H1 (cell line): ENCODE results near the gene EPB41L3. TPM values are rescaled to one million over a fixed set of nuclear protein-coding genes. Genes with fewer than 3 reads are reported as not detected.

Source experiments
- CTCF ChIA-PET: fragments of 300-600 bp; sonication (Branson Sonifier 250); formaldehyde crosslinking; loops from one replicate; lab custom pipeline; 2021; ENCODE audit not compliant: partially characterized antibody; lab: Charles Lee
- POLR2A ChIA-PET: fragments of 300-600 bp; sonication (Branson Sonifier 250); formaldehyde crosslinking; loops from one replicate; lab custom pipeline; 2021; ENCODE audit warnings: inconsistent platforms; ENCODE audit not compliant: partially characterized antibody; lab: Charles Lee
- DNase-seq, 2 experiments: peaks; one replicate each; pipeline versions ENCODE4 v3.0.0 to v3.0.0-alpha.2; 2010 to 2022; ENCODE audit warnings: low spot score in 2 of 2, low read depth in 1 of 2, mixed read lengths in 1 of 2
- FAIRE-seq: peaks from 2 replicates; lab custom pipeline; 2011; peaks lifted over from hg19 to GRCh38; lab: Jason Lieb, UNC
- H2AFZ ChIP-seq: 2 replicates; pipeline ENCODE4 v1.8.1; 2012; ENCODE audit warnings: low read length, inconsistent platforms
- H2AK5ac ChIP-seq: 2 replicates; pipeline ENCODE4 v1.6.1; 2013; ENCODE audit warnings: low read depth, low read length
- H2BK120ac ChIP-seq: replicated peaks from 2 replicates; pipeline ENCODE3; 2013; ENCODE audit warnings: low read depth, low read length, inconsistent platforms
- H2BK12ac ChIP-seq: 2 replicates; pipeline ENCODE4 v1.6.1; 2013; ENCODE audit warnings: low read depth, low read length
- H2BK15ac ChIP-seq: 2 replicates; pipeline ENCODE4 v1.6.1; 2013; ENCODE audit warnings: low read length
- H2BK20ac ChIP-seq: 2 replicates; pipeline ENCODE4 v1.6.1; 2013; ENCODE audit warnings: low read length
- H2BK5ac ChIP-seq: 2 replicates; pipeline ENCODE4 v1.6.1; 2013; ENCODE audit warnings: low read depth, low read length
- H3K14ac ChIP-seq: 2 replicates; pipeline ENCODE4 v1.6.1; 2013; ENCODE audit warnings: inconsistent platforms; ENCODE audit not compliant: insufficient read length
- H3K18ac ChIP-seq: 2 replicates; pipeline ENCODE4 v1.6.1; 2013; ENCODE audit warnings: low read length; ENCODE audit errors: extremely low read depth
- H3K23ac ChIP-seq: 2 replicates; pipeline ENCODE4 v1.6.1; 2013; ENCODE audit warnings: inconsistent platforms; ENCODE audit not compliant: insufficient read length
- H3K23me2 ChIP-seq: 2 replicates; pipeline ENCODE4 v1.6.1; 2013; ENCODE audit warnings: low read depth, low read length
- H3K27ac ChIP-seq: 2 replicates; pipeline ENCODE4 v1.6.1; 2011; ENCODE audit warnings: low read depth, low read length, inconsistent platforms
- H3K27me3 ChIP-seq, 4 experiments: replicated peaks in 1 of 4; 1 replicate in 1 of 4; 2 replicates in 3 of 4; pipeline versions ENCODE4 v1.6.1 to v1.8.1; 2011 to 2013; ENCODE audit warnings: low read length in 3 of 4, mild to moderate bottlenecking in 3 of 4, inconsistent platforms in 2 of 4, mixed read lengths in 2 of 4, moderate library complexity in 1 of 4; ENCODE audit not compliant: control insufficient read depth in 3 of 4, insufficient read depth in 3 of 4; ENCODE audit errors: extremely low read depth in 1 of 4
- H3K36me3 ChIP-seq, 4 experiments: 2 replicates each; pipeline versions ENCODE4 v1.6.1 to v1.8.1; 2011 to 2013; ENCODE audit warnings: mild to moderate bottlenecking in 4 of 4, low read length in 3 of 4, moderate library complexity in 2 of 4, control low read depth in 1 of 4, inconsistent platforms in 1 of 4; ENCODE audit not compliant: insufficient read depth in 4 of 4, control insufficient read depth in 2 of 4
- H3K4ac ChIP-seq: replicated peaks from 2 replicates; pipeline ENCODE3; 2013; ENCODE audit warnings: low read length, low read depth, mixed read lengths, inconsistent platforms; ENCODE audit not compliant: insufficient read length
- H3K4me1 ChIP-seq, 4 experiments: replicated peaks in 1 of 4; 1 replicate in 1 of 4; 2 replicates in 3 of 4; pipeline versions ENCODE4 v1.6.1 to v1.8.1; 2011 to 2013; ENCODE audit warnings: low read length in 3 of 4, inconsistent platforms in 2 of 4, mixed read lengths in 1 of 4; ENCODE audit not compliant: insufficient read depth in 4 of 4, control insufficient read depth in 3 of 4
- H3K4me2 ChIP-seq, 2 experiments: 2 replicates each; pipeline versions ENCODE4 v1.6.1 to v1.8.1; 2011 to 2013; ENCODE audit warnings: low read depth in 2 of 2, low read length in 2 of 2, control low read depth in 1 of 2, inconsistent platforms in 1 of 2, mild to moderate bottlenecking in 1 of 2; ENCODE audit not compliant: insufficient read depth in 1 of 2
- H3K4me3 ChIP-seq, 4 experiments: fragments of 200-600, 300-600 bp in 1 of 4; sonication (generic), shearing (Covaris generic), sonication (Bioruptor Twin) in 1 of 4; 2 replicates each; pipeline versions ENCODE4 v1.5.1 to v1.8.1; 2011 to 2016; ENCODE audit warnings: low read length in 4 of 4, low read depth in 3 of 4, control low read depth in 2 of 4, inconsistent platforms in 2 of 4, mild to moderate bottlenecking in 2 of 4, mixed read lengths in 1 of 4, moderate library complexity in 1 of 4; ENCODE audit not compliant: insufficient read depth in 2 of 4; ENCODE audit errors: extremely low read depth in 1 of 4
- H3K56ac ChIP-seq: replicated peaks from 2 replicates; pipeline ENCODE3; 2013; ENCODE audit warnings: low read depth, mild to moderate bottlenecking, mixed read lengths, low read length, inconsistent platforms; ENCODE audit not compliant: insufficient read length
- H3K79me1 ChIP-seq: 2 replicates; pipeline ENCODE4 v1.6.1; 2013; ENCODE audit warnings: low read depth, low read length, control low read depth
- H3K79me2 ChIP-seq, 2 experiments: 2 replicates each; pipeline versions ENCODE4 v1.6.1 to v1.8.1; 2012 to 2013; ENCODE audit warnings: low read length in 2 of 2, mild to moderate bottlenecking in 2 of 2, inconsistent platforms in 1 of 2; ENCODE audit not compliant: insufficient read depth in 2 of 2, control insufficient read depth in 1 of 2
- H3K9ac ChIP-seq, 4 experiments: replicated peaks in 1 of 4; 1 replicate in 1 of 4; 2 replicates in 3 of 4; pipeline versions ENCODE4 v1.6.1 to v1.8.1; 2011 to 2013; ENCODE audit warnings: low read depth in 3 of 4, low read length in 3 of 4, control low read depth in 2 of 4, mild to moderate bottlenecking in 2 of 4, moderate library complexity in 2 of 4, inconsistent platforms in 1 of 4; ENCODE audit errors: extremely low read depth in 1 of 4
- H3K9me3 ChIP-seq, 2 experiments: 2 replicates each; pipeline versions ENCODE4 v1.6.1 to v1.8.1; 2012 to 2013; ENCODE audit warnings: mild to moderate bottlenecking in 2 of 2, moderate library complexity in 2 of 2, control low read depth in 1 of 2, inconsistent platforms in 1 of 2, low read depth in 1 of 2, low read length in 1 of 2, mixed read lengths in 1 of 2; ENCODE audit not compliant: insufficient read depth in 2 of 2
- H4K20me1 ChIP-seq, 2 experiments: replicated peaks in 1 of 2; 2 replicates each; pipeline versions ENCODE3 to v1.8.1; 2011 to 2013; ENCODE audit warnings: inconsistent platforms in 2 of 2, low read length in 2 of 2, mild to moderate bottlenecking in 1 of 2; ENCODE audit not compliant: insufficient read depth in 2 of 2, control insufficient read depth in 1 of 2
- H4K5ac ChIP-seq: 2 replicates; pipeline ENCODE4 v1.6.1; 2013; ENCODE audit warnings: low read length, low read depth, mixed read lengths, inconsistent platforms; ENCODE audit not compliant: insufficient read length
- H4K8ac ChIP-seq: 2 replicates; pipeline ENCODE4 v1.8.0; 2013; ENCODE audit warnings: mild to moderate bottlenecking, moderate library complexity, low read length, inconsistent platforms; ENCODE audit not compliant: insufficient read depth; ENCODE audit errors: extremely low read depth
- H4K91ac ChIP-seq: replicated peaks from 2 replicates; pipeline ENCODE3; 2013; ENCODE audit warnings: low read length, mixed read lengths, inconsistent platforms; ENCODE audit not compliant: insufficient read length
- CBX5 ChIP-seq: fragments of 300-800, 300-1000 bp; sonication (generic); IDR thresholded peaks from 2 replicates; pipeline ENCODE4 v1.7.1; 2016; ENCODE audit warnings: antibody characterized with exemption, low read length, low read depth
- CEBPB ChIP-seq: IDR thresholded peaks from 2 replicates; pipeline ENCODE4 v1.6.1; 2012; ENCODE audit warnings: low read depth, low read length
- GTF2F1 ChIP-seq: IDR thresholded peaks from 2 replicates; pipeline ENCODE4 v1.6.1; 2012; ENCODE audit warnings: low read depth, low read length, improper control_type of control experiment, borderline replicate concordance
- HDAC2 ChIP-seq, 2 experiments: fragments of 300-600 bp in 1 of 2; sonication (generic) in 1 of 2; IDR thresholded peaks; 2 replicates each; pipeline ENCODE4 v1.6.1; 2011 to 2012; ENCODE audit warnings: low read depth in 2 of 2, low read length in 2 of 2, mild to moderate bottlenecking in 2 of 2, moderate library complexity in 2 of 2, borderline replicate concordance in 1 of 2, inconsistent platforms in 1 of 2
- HDAC6 ChIP-seq: IDR thresholded peaks from one replicate; pipeline ENCODE4 v1.7.1; 2012; ENCODE audit warnings: low read depth, mild to moderate bottlenecking, inconsistent platforms, low read length, moderate library complexity
- KDM5A ChIP-seq: fragments of 200-600 bp; IDR thresholded peaks from 2 replicates; pipeline ENCODE4 v1.7.1; 2012; ENCODE audit warnings: mild to moderate bottlenecking, low read length, inconsistent platforms, mixed read lengths
- POU5F1 ChIP-seq: IDR thresholded peaks from 2 replicates; pipeline ENCODE4 v1.6.1; 2011; ENCODE audit warnings: low read depth, mild to moderate bottlenecking, low read length, moderate library complexity
- RXRA ChIP-seq: IDR thresholded peaks from 2 replicates; pipeline ENCODE4 v1.6.1; 2011; ENCODE audit warnings: low read depth, mild to moderate bottlenecking, low read length, moderate library complexity; ENCODE audit not compliant: insufficient read depth
- SIX5 ChIP-seq: IDR thresholded peaks from 2 replicates; pipeline ENCODE4 v1.6.1; 2011; ENCODE audit warnings: mild to moderate bottlenecking, low read depth, low read length
- TCF12 ChIP-seq: IDR thresholded peaks from 2 replicates; pipeline ENCODE4 v1.6.1; 2011; ENCODE audit warnings: low read depth, mild to moderate bottlenecking, low read length
- TEAD4 ChIP-seq: IDR thresholded peaks from 2 replicates; pipeline ENCODE4 v1.6.1; 2012; ENCODE audit warnings: low read depth, low read length, inconsistent platforms, mixed read lengths
- WGBS, 2 experiments: shearing (Covaris generic) in 1 of 2; methylation state at CpG; one replicate each; pipeline versions ENCODE4 v1.1.6 to v1.1.7; 2013 to 2015; ENCODE audit warnings: low lambda C conversion rate in 2 of 2, mixed read lengths in 2 of 2, inconsistent platforms in 1 of 2, low coverage in 1 of 2, missing lambda C conversion rate in 1 of 2; ENCODE audit not compliant: insufficient replicate concordance in 2 of 2, insufficient coverage in 1 of 2, insufficient read length in 1 of 2; ENCODE audit errors: extremely low coverage in 1 of 2, missing lambda C conversion rate in 1 of 2; 5-methylcytosine and 5-hydroxymethylcytosine counted together
- polyA plus RNA-seq, 7 experiments: library from polyadenylated mRNA; depleted of rRNA in 3 of 7; stranded (reverse) in 5 of 7; unstranded in 2 of 7; fragments of >200 nt in 5 of 7; fragments of 200-250 nt in 2 of 7; gene quantifications; 1 replicate in 5 of 7; 2 replicates in 1 of 7; 4 replicates in 1 of 7; pipeline versions ENCODE4 v1.2.1 to v1.2.3, GENCODE V29; 2011 to 2013; ENCODE audit warnings: missing spikeins in 2 of 7, mixed read lengths in 2 of 7
- total RNA-seq: library from RNA; stranded (reverse); fragmentation: NEBNext Ultra II Directional; extraction: Animal tissue kit (Norgen Biotek cat#: 25700); gene quantifications from 2 replicates; pipeline ENCODE4 v1.2.1, GENCODE V29; 2021
- TF ChIP-seq, protein P1 (sequence below): IDR thresholded peaks from 2 replicates; pipeline ENCODE4 v1.6.1; 2012; ENCODE audit warnings: low read length, inconsistent platforms
- TF ChIP-seq, protein P2 (sequence below): IDR thresholded peaks from 2 replicates; pipeline ENCODE4 v1.6.1; 2012; ENCODE audit warnings: inconsistent platforms

The EPB41L3 gene
- total and polyA plus RNA-seq, 2 of the 8 experiments (the other 6 are each of a cell fraction or from before 2014, with no cell fraction given) = 7.9 to 16.1 TPM

DNA sequence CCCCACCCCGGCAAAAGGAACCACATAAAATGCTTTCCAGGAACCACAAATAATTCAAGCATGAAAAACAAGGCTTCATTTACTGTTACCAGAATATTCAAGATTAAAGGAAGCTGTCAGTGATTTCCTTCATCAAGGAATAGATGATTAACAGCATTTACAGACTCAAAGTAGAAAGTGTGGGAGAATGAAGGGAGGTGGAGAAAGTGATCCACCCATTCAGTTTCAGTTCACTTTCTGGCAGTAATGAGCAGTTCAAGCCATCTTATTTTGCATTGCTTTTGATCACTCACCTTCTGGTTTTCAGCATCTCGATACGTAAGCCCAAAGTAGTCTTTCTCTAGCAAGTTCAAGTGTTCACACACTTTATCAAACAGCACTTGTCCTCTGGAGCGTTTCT lies 99.0 kb downstream of the EPB41L3 start:
- Histone ChIP-seq H4K5ac (no peak overlapping the region), H3K56ac (no peak overlapping the region), H3K9ac (no peak overlapping the region), H2BK20ac (no peak overlapping the region), H3K14ac (no peak overlapping the region), H3K4me1 (no peaks in the 10 kb centered on the region), H3K9me3 (no peaks in the 10 kb centered on the region), H3K23ac (no peak overlapping the region), H3K4me3 (no peak overlapping the region), H3K36me3 (no peaks in the 10 kb centered on the region), H4K20me1 (no peaks in the 10 kb centered on the region), H3K4me2 (no peak overlapping the region), H2BK5ac (no peak overlapping the region), H3K18ac (no peak overlapping the region), H2BK15ac (no peak overlapping the region), H3K27ac (no peak overlapping the region), H4K91ac (no peak overlapping the region), H3K79me2 (no peaks in the 10 kb centered on the region), H2AFZ (no peak overlapping the region), H3K23me2 (no peaks in the 10 kb centered on the region), H2BK12ac (no peak overlapping the region), H3K27me3 (no peaks in the 10 kb centered on the region), H3K79me1 (no peaks in the 10 kb centered on the region), H4K8ac (no peak overlapping the region), H3K4ac (no peak overlapping the region), H2BK120ac (no peak overlapping the region), H2AK5ac (no peak overlapping the region)
- no peak for DNase-seq
- ChIA-PET POLR2A (no interaction called here), CTCF (no interaction called here)
- WGBS, 2 experiments = 89% methylated on average over 4 of the region's 4 CpGs; no CpG with 5 or more reads in 1 of the 2 experiments
- no peak for FAIRE-seq
- TF ChIP-seq SIX5 (no peak), KDM5A (no peak), RXRA (no peak), TCF12 (no peak), HDAC2 (IDR thresholded peaks at IDR 0.05; ENCODE audit: borderline replicate concordance in 1 of 2, low read depth in 2 of 2, low read length in 2 of 2) (no peak), HDAC6 (no peak), TEAD4 (no peak), CBX5 (no peak), POU5F1 (no peak), GTF2F1 (no peak), CEBPB (no peak)
- TF ChIP-seq, protein P1, sequence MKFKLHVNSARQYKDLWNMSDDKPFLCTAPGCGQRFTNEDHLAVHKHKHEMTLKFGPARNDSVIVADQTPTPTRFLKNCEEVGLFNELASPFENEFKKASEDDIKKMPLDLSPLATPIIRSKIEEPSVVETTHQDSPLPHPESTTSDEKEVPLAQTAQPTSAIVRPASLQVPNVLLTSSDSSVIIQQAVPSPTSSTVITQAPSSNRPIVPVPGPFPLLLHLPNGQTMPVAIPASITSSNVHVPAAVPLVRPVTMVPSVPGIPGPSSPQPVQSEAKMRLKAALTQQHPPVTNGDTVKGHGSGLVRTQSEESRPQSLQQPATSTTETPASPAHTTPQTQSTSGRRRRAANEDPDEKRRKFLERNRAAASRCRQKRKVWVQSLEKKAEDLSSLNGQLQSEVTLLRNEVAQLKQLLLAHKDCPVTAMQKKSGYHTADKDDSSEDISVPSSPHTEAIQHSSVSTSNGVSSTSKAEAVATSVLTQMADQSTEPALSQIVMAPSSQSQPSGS = no peak
- TF ChIP-seq, protein P2, sequence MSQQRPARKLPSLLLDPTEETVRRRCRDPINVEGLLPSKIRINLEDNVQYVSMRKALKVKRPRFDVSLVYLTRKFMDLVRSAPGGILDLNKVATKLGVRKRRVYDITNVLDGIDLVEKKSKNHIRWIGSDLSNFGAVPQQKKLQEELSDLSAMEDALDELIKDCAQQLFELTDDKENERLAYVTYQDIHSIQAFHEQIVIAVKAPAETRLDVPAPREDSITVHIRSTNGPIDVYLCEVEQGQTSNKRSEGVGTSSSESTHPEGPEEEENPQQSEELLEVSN = no peak
